Smooth muscle cell (in vitro differentiated cells): Measurements from ENCODE around the gene DOHH. TPM values are rescaled to one million over a fixed set of nuclear protein-coding genes. Genes with fewer than 3 reads are reported as not detected.

Source experiments
- DNase-seq: peaks from one replicate; lab custom pipeline; 2025; ENCODE audit not compliant: unreplicated experiment; lab: John Stamatoyannopoulos, UW
- H2AFZ ChIP-seq: fragments of 200-600 bp; sonication (generic); 2 replicates; pipeline ENCODE4 v1.6.0; 2016; ENCODE audit warnings: antibody characterized with exemption, low read depth, mild to moderate bottlenecking
- H3F3A ChIP-seq: fragments of 200-600 bp; sonication (generic); 2 replicates; pipeline ENCODE4 v1.6.0; 2017; ENCODE audit warnings: antibody characterized with exemption, low read depth
- H3K27ac ChIP-seq: fragments of 200-600 bp; sonication (generic); 2 replicates; pipeline ENCODE4 v1.5.1; 2016; ENCODE audit warnings: low read depth, mild to moderate bottlenecking
- H3K27me3 ChIP-seq: fragments of 200-600 bp; sonication (generic); 2 replicates; pipeline ENCODE4 v1.6.1; 2016; ENCODE audit warnings: low read depth, mild to moderate bottlenecking
- H3K36me3 ChIP-seq: fragments of 200-600 bp; sonication (generic); 2 replicates; pipeline ENCODE4 v1.5.1; 2016; ENCODE audit warnings: low read depth
- H3K4me1 ChIP-seq: fragments of 200-600 bp; sonication (generic); 2 replicates; pipeline ENCODE4 v1.5.1; 2016; ENCODE audit warnings: low read depth
- H3K4me2 ChIP-seq: fragments of 200-600 bp; sonication (generic); 2 replicates; pipeline ENCODE4 v1.6.0; 2016; ENCODE audit warnings: mild to moderate bottlenecking
- H3K4me3 ChIP-seq: fragments of 200-600 bp; sonication (generic); 2 replicates; pipeline ENCODE4 v1.5.1; 2016; ENCODE audit warnings: mild to moderate bottlenecking
- H3K79me2 ChIP-seq: fragments of 200-600 bp; sonication (generic); 2 replicates; pipeline ENCODE4 v1.6.0; 2016; ENCODE audit warnings: low read depth, mild to moderate bottlenecking
- H3K9ac ChIP-seq: fragments of 200-600 bp; sonication (generic); 2 replicates; pipeline ENCODE4 v1.6.0; 2016; ENCODE audit warnings: low read depth
- H3K9me3 ChIP-seq: fragments of 200-600 bp; sonication (generic); replicated peaks from 2 replicates; pipeline ENCODE4 v1.5.1; 2016; ENCODE audit warnings: low read depth
- H4K20me1 ChIP-seq: fragments of 200-600 bp; sonication (generic); 2 replicates; pipeline ENCODE4 v1.6.0; 2016; ENCODE audit warnings: low read depth
- WGBS: methylation state at CpG from one replicate; pipeline ENCODE4 v1.1.7; 2016; ENCODE audit warnings: low lambda C conversion rate; 5-methylcytosine and 5-hydroxymethylcytosine counted together
- polyA plus RNA-seq: library from polyadenylated mRNA; unstranded; fragments of >200 nt; fragmentation: Nextera tagmentation; extraction: Ambion mirVana; gene quantifications from 2 replicates; pipeline ENCODE4 v1.2.1, GENCODE V29; 2016
- total RNA-seq: library from RNA; depleted of rRNA; stranded (reverse); fragments of >200 nt; gene quantifications from 2 replicates; pipeline ENCODE4 v1.2.3, GENCODE V29; 2014
- TF ChIP-seq, protein P1 (sequence below): fragments of 200-600 bp; sonication (generic); IDR thresholded peaks from 2 replicates; pipeline ENCODE4 v1.5.1; 2017; ENCODE audit warnings: borderline replicate concordance, mild to moderate bottlenecking, antibody characterized with exemption; ENCODE audit not compliant: insufficient read depth, poor library complexity, severe bottlenecking

The DOHH gene
- total and polyA plus RNA-seq, 2 experiments from 2014 or later, result 8.7 to 27.2 TPM

- DNase-seq, result no peak
- Histone ChIP-seq H3K9me3 (no peaks in the 10 kb centered on the region), H3F3A (no peaks in the 10 kb centered on the region), H3K9ac (no peak overlapping the region), H3K4me3 (no peak overlapping the region), H3K27me3 (no peaks in the 10 kb centered on the region), H4K20me1 (no peaks in the 10 kb centered on the region), H3K4me1 (peaks cover under 1% of the 10 kb centered on the region), H3K4me2 (no peak overlapping the region), H3K27ac (no peak overlapping the region), H3K79me2 (peaks cover 16% of the 10 kb centered on the region), H2AFZ (no peak overlapping the region), H3K36me3 (no peaks in the 10 kb centered on the region)
- WGBS, result 92% methylated on average over 12 of the region's 15 CpGs
- TF ChIP-seq, protein P1, sequence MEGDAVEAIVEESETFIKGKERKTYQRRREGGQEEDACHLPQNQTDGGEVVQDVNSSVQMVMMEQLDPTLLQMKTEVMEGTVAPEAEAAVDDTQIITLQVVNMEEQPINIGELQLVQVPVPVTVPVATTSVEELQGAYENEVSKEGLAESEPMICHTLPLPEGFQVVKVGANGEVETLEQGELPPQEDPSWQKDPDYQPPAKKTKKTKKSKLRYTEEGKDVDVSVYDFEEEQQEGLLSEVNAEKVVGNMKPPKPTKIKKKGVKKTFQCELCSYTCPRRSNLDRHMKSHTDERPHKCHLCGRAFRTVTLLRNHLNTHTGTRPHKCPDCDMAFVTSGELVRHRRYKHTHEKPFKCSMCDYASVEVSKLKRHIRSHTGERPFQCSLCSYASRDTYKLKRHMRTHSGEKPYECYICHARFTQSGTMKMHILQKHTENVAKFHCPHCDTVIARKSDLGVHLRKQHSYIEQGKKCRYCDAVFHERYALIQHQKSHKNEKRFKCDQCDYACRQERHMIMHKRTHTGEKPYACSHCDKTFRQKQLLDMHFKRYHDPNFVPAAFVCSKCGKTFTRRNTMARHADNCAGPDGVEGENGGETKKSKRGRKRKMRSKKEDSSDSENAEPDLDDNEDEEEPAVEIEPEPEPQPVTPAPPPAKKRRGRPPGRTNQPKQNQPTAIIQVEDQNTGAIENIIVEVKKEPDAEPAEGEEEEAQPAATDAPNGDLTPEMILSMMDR, result no peak
These were observed 6.4 kb downstream of the DOHH start for GRCh38 chr19:3494051-3494450.

GRCh38 chr19:3493651-3494050 is 6.8 kb downstream of the DOHH start:
- H3K27ac ChIP-seq, result no peak overlapping the region
- no peaks in the 10 kb centered on the region for H3K9me3 ChIP-seq
- H3K4me2 ChIP-seq, result no peak overlapping the region
- peaks cover 12% of the 10 kb centered on the region for H3K79me2 ChIP-seq
- TF ChIP-seq, protein P1, result no peak
- H3K4me1 ChIP-seq, result no peaks in the 10 kb centered on the region
- 96% methylated on average over 8 of the region's 14 CpGs for WGBS
- H3K27me3 ChIP-seq, result no peaks in the 10 kb centered on the region
- no peaks in the 10 kb centered on the region for H4K20me1 ChIP-seq
- DNase-seq, result no peak
- H3K9ac ChIP-seq, result no peak overlapping the region
- no peaks in the 10 kb centered on the region for H3F3A ChIP-seq
- no peak overlapping the region for H2AFZ ChIP-seq
- H3K36me3 ChIP-seq, result no peaks in the 10 kb centered on the region
- H3K4me3 ChIP-seq, result no peak overlapping the region

- H3K4me1 ChIP-seq, result no peaks in the 10 kb centered on the region
- H3K9ac ChIP-seq, result no peak overlapping the region
- H3F3A ChIP-seq, result no peaks in the 10 kb centered on the region
- no peak overlapping the region for H2AFZ ChIP-seq
- no peaks in the 10 kb centered on the region for H3K36me3 ChIP-seq
- H3K9me3 ChIP-seq, result no peaks in the 10 kb centered on the region
- peaks cover 7% of the 10 kb centered on the region for H3K79me2 ChIP-seq
- 94% methylated on average over 16 of the region's 16 CpGs for WGBS
- no peak overlapping the region for H3K4me2 ChIP-seq
- H3K4me3 ChIP-seq, result no peak overlapping the region
- no peaks in the 10 kb centered on the region for H3K27me3 ChIP-seq
- TF ChIP-seq, protein P1, result no peak
- H4K20me1 ChIP-seq, result no peaks in the 10 kb centered on the region
- DNase-seq, result no peak
- H3K27ac ChIP-seq, result no peak overlapping the region
These were observed 7.6 kb downstream of the DOHH start for GRCh38 chr19:3492919-3493318.

- H3K36me3 ChIP-seq, result no peaks in the 10 kb centered on the region
- 94% methylated on average over 24 of the region's 45 CpGs for WGBS
- TF ChIP-seq, protein P1, result no peak
These were observed 8.2 kb downstream of the DOHH start for GRCh38 chr19:3492131-3492839.

More at GRCh38 chr19:3492131-3492839, 8.2 kb downstream of the DOHH start:
- Histone ChIP-seq H3K4me1 (no peaks in the 10 kb centered on the region), H3K9me3 (no peaks in the 10 kb centered on the region), H4K20me1 (no peaks in the 10 kb centered on the region), H3K79me2 (peaks cover under 1% of the 10 kb centered on the region), H3K27ac (no peak overlapping the region), H2AFZ (no peak overlapping the region), H3K9ac (no peak overlapping the region), H3K4me2 (no peak overlapping the region), H3F3A (no peaks in the 10 kb centered on the region), H3K4me3 (no peak overlapping the region), H3K27me3 (no peaks in the 10 kb centered on the region)
- DNase-seq, result no peak
